HL-60 (cell line): ENCODE results near the gene KLHDC4.

Experiments used
- DNase-seq, 2 experiments: peaks; one replicate each; pipeline ENCODE4 v3.0.0-alpha.2; 2010 to 2020; ENCODE audit warnings: low read depth in 1 of 2, low spot score in 1 of 2
- H3K27ac ChIP-seq: fragments of 250-450 bp; sonication (Bioruptor Pico); replicated peaks from 2 replicates; pipeline ENCODE4 v1.5.1; 2020; ENCODE audit warnings: mild to moderate bottlenecking, moderate library complexity
- H3K27me3 ChIP-seq: fragments of 250-450 bp; sonication (Bioruptor Pico); 2 replicates; pipeline ENCODE4 v1.5.1; 2021; ENCODE audit warnings: mild to moderate bottlenecking, moderate library complexity; ENCODE audit not compliant: insufficient read depth, poor library complexity, severe bottlenecking
- H3K4me3 ChIP-seq: replicated peaks from 2 replicates; pipeline ENCODE4 v1.5.1; 2011; ENCODE audit warnings: mild to moderate bottlenecking, control low read depth, low read length; ENCODE audit not compliant: insufficient read depth
- CTCF ChIP-seq: IDR thresholded peaks from one replicate; pipeline ENCODE4 v1.5.1; 2011; ENCODE audit warnings: low read length, control low read depth, inconsistent platforms; ENCODE audit not compliant: insufficient read depth
- GABPA ChIP-seq: IDR thresholded peaks from 2 replicates; pipeline ENCODE4 v1.6.1; 2012; ENCODE audit warnings: low read depth
- POLR2AphosphoS5 ChIP-seq: IDR thresholded peaks from 2 replicates; pipeline ENCODE4 v1.6.1; 2012; ENCODE audit warnings: low read depth
- REST ChIP-seq: IDR thresholded peaks from 2 replicates; pipeline ENCODE4 v1.6.1; 2012; ENCODE audit warnings: low read depth; ENCODE audit not compliant: insufficient replicate concordance
- SPI1 ChIP-seq: IDR thresholded peaks from 2 replicates; pipeline ENCODE4 v1.6.1; 2012; ENCODE audit warnings: low read depth, mild to moderate bottlenecking, borderline replicate concordance

KLHDC4 gene

GRCh38 chr16:87708881-87709638 is 56.7 kb downstream of the KLHDC4 start:
- no peak for DNase-seq
- Histone ChIP-seq H3K27ac (no peak overlapping the region), H3K27me3 (no peaks in the 10 kb centered on the region), H3K4me3 (no peak overlapping the region)
- TF ChIP-seq SPI1, result no peak
- TF ChIP-seq CTCF, result no peak
- no peak for TF ChIP-seq POLR2AphosphoS5
- TF ChIP-seq GABPA, result no peak
- no peak for TF ChIP-seq REST

GRCh38 chr16:87707714-87708580 is 57.8 kb downstream of the KLHDC4 start:
- no peaks in the 10 kb centered on the region for H3K27me3 ChIP-seq
- H3K4me3 ChIP-seq, result no peak overlapping the region
- no peak overlapping the region for H3K27ac ChIP-seq
- no peak for TF ChIP-seq REST
- no peak for TF ChIP-seq SPI1
- TF ChIP-seq POLR2AphosphoS5, result no peak
- no peak for TF ChIP-seq CTCF
- DNase-seq, result no peak

GRCh38 chr16:87707097-87707496 is 58.7 kb downstream of the KLHDC4 start:
- DNase-seq, result no peak
- Histone ChIP-seq H3K27ac (no peak overlapping the region), H3K4me3 (no peak overlapping the region), H3K27me3 (no peaks in the 10 kb centered on the region)
- TF ChIP-seq SPI1 (no peak), GABPA (no peak), REST (no peak), POLR2AphosphoS5 (no peak), CTCF (no peak)
